GM18507 (cell line): ENCODE results near the gene APLNR.

Source experiments
- DNase-seq: peaks from one replicate; pipeline ENCODE4 v3.0.0; 2011; ENCODE audit warnings: low read depth; ENCODE audit not compliant: insufficient read length; ENCODE audit errors: extremely low spot score
- FAIRE-seq: peaks from 2 replicates; lab custom pipeline; 2011; peaks lifted over from hg19 to GRCh38; lab: Jason Lieb, UNC

Gene APLNR

DNA sequence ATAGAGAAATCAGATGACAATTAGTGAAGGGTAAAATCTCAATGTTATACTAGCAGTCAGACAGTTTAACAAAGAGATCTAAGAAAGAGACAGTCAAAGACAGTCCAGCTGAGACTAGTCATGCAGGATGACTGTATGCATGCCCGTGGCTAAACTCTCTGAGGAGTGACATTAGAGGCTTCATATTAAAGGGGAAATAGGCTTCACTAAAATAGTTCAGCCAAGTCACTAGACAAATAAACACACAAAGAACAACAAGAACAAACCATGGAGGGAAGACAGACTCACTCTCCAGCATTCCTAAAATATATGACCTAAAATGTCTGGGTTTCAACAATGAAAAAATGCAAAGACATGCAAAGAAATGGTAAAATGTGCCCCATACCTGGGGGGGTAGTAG lies 18.6 kb upstream of the APLNR start:
- FAIRE-seq (no peak), DNase-seq (no peak)

DNA sequence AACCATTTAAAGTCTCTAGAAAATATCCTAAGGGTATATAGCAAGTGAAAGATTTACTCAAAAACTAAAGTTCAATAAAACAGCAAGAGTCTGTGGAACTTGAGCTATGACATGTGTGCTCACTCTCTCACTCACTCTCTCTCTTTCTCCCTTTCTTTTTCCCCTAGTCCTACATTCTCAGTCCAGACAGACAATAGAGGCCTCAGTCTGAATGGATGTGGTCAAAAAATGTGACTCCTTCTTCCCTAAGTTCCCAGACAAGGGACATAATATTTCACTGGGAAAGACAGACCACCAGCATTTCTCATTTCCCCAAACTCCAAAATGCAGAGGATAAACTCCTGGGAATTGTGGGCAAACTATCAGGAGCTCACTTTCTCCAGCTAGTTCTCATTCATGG lies 17.6 kb upstream of the APLNR start:
- no peak for FAIRE-seq
- DNase-seq, result no peak

- DNase-seq (no peak), FAIRE-seq (no peak)
Observed at GRCh38 chr11:57251491-57252104, 14.5 kb upstream of the APLNR start.

- FAIRE-seq (no peak), DNase-seq (no peak)
Observed at GRCh38 chr11:57251037-57251436, 14.0 kb upstream of the APLNR start.

GRCh38 chr11:57249384-57250319 lies 12.6 kb upstream of the APLNR start:
- FAIRE-seq, result peak; percentile 80

DNA sequence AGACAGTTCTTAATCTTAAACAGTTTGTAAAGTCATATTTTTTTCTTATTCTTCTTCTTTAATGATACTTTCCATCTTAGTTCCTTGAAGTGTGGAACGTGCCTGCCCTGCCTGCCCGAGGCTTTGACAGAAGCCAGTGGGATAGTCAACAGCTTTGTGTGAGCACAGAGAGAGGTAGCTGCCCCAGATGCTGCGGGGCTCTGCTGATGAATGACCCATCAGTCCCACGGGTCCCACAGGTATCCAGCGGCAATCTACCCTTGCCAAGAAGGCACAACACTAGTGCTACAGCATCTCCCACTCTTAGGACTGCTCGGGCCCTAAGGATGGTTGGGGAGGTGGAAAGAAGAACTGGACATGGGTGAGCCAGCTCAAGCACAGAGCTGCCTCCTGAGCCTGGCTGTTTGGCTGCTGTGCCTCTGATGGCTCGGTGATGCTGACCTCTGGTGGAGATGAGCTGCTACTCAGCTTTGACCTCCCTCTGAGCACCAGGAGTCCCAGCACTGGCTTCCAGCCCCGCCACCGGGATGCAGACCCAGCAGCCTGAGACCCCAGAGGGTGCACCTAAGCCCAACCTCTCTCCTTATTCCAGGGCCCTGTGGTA lies 11.8 kb upstream of the APLNR start:
- no peak for DNase-seq
- no peak for FAIRE-seq

More at GRCh38 chr11:57249384-57250319, 12.6 kb upstream of the APLNR start:
- no peak for DNase-seq

GRCh38 chr11:57244911-57245310 lies 7.9 kb upstream of the APLNR start:
- no peak for DNase-seq
- no peak for FAIRE-seq

DNA sequence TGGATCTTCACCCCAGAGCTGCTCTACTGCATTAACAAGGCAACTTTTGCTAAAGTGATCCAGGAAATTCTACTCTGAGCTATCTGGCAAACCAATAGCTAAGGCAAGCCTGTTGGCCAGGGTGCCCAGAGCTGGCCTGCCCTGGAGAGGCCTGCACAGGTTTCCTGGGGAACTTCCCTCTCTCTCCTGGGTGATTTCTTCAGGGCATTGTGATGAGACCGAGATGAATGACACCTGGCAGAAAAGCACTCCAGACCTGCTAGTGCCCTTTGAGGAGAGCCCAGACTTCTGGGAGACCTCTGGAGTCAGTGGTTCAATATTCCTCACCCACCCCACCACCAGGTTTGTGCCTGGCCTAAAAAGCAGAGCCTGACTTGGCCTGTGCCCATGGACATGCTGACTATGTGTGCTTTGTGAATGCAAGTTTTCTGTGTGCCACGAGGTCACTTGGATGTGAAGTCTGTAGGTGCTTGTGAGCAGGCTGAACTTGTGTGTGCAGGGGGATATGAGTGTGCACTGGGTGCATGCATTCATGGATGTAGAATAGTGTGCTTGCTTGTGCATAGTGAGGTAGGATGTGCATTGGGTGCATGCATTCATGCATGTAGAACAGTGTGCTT lies 4.4 kb upstream of the APLNR start:
- DNase-seq (no peak), FAIRE-seq (no peak)

- DNase-seq (no peak), FAIRE-seq (no peak)
Observed at GRCh38 chr11:57240757-57241156, 3.7 kb upstream of the APLNR start.

- DNase-seq (no peak), FAIRE-seq (no peak)
Observed at GRCh38 chr11:57240007-57240406, 3.0 kb upstream of the APLNR start.

- DNase-seq, result no peak
- FAIRE-seq, result no peak
Observed at GRCh38 chr11:57239348-57239747, 2.3 kb upstream of the APLNR start.

DNA sequence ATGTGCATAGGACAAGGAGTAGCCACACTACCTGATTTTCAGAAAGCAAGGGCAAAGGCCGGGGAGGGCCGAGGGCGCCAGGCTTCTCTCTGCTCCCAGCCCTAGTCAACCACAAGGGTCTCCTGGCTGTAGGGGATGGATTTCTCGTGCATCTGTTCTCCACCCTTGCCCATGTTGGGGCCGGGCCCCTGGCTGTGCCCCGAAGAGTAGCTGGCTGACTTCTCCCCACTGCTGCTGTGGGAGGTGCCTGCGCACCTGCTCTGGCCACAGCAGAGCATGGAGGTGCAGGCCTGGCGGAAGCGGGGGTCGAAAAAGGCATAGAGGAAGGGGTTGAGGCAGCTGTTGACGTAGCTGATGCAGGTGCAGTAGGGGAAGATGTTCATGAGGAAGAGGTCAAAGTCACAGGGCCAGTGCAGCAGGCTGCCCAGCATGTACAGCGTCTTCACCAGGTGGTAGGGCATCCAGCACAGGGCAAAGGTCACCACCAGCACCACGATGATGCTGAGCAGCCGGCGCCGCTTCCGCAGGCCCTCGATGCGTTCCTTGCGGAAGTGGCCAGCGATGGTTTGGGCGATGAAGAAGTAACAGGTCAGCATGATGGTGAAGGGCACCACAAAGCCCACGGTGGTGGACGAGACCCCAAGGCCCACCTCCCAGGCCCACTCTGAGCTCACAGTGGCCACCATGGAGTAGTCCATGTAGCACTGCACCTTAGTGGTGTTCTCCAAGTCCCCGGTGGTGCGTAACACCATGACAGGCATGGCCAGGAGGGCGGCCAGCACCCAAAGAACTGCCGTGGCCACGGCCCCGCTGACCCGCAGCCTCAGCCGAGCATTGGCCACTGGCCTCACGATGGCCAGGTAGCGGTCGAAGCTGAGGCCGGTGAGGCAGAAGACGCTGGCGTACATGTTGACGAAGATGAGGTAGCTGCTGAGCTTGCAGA lies 1.0 kb downstream of the APLNR start:
- FAIRE-seq (no peak), DNase-seq (no peak)

DNA sequence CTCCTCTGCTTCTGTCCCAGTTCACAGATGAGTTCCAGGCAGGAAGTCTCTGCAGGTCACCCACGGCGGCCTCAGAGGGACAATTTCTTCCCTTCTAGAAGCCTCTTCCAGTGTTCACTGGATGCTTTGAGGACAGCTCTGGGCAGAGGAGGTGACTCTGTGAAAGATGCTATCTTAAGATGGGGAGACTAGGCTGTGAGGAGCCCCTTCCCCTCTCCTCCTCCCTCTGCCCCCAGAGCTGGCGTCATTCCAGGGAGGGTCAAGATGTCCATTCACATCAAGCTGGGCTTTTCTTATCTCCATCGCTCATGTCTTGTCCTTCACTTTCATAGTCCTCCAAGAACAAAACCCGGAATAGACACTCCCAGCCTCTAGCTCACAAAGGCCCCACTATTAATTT lies 3.3 kb downstream of the APLNR start:
- FAIRE-seq (no peak), DNase-seq (no peak)

GRCh38 chr11:57231539-57232253 lies 5.4 kb downstream of the APLNR start:
- DNase-seq (no peak), FAIRE-seq (no peak)

GRCh38 chr11:57230791-57231538 lies 6.1 kb downstream of the APLNR start:
- FAIRE-seq (no peak), DNase-seq (no peak)

GRCh38 chr11:57230316-57230715 lies 6.7 kb downstream of the APLNR start:
- FAIRE-seq (no peak), DNase-seq (no peak)

GRCh38 chr11:57228600-57228999 lies 8.4 kb downstream of the APLNR start:
- DNase-seq (no peak), FAIRE-seq (no peak)

DNA sequence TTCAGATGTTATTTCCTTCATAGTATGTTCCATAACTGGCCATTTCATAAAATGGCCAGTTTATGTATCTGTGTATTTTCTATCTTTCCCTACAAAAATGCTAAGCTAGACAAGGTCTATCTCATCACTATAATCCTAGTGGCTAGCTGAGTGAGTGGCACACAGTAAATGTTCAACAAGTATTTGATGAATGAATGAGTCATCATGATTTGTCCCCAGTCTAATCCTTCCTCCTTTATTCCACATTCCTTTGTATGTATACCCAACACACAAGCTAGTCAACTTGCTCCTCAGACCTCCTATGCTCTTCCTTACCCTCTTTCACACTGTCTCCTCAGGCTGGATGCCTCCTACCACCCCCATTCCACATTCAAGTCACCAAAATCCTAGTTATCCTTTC lies 12.5 kb downstream of the APLNR start:
- no peak for DNase-seq
- no peak for FAIRE-seq
